OCI-LY3 (cell line): ENCODE results near the gene PCF11.

Experiments
- H2AFZ ChIP-seq: fragments of 200-600, 300-600 bp; shearing (Covaris generic); 2 replicates; pipeline ENCODE4 v1.6.0; 2014; ENCODE audit warnings: antibody characterized with exemption, low read depth, low read length
- H3K27ac ChIP-seq: fragments of 200-600, 300-600 bp; sonication (generic); 2 replicates; pipeline ENCODE4 v1.5.1; 2014; ENCODE audit warnings: mild to moderate bottlenecking, low read length, moderate library complexity, mixed read lengths
- H3K27me3 ChIP-seq: fragments of 200-600, 300-600 bp; sonication (generic); 2 replicates; pipeline ENCODE4 v1.6.1; 2014; ENCODE audit warnings: low read depth, low read length, mixed read lengths
- H3K36me3 ChIP-seq: fragments of 200-600, 300-600 bp; sonication (generic); replicated peaks from 2 replicates; pipeline ENCODE3; 2014; ENCODE audit warnings: low read depth, low read length, mixed read lengths
- H3K4me1 ChIP-seq: fragments of 300-600, 200-600 bp; sonication (generic); 2 replicates; pipeline ENCODE4 v1.6.1; 2014; ENCODE audit warnings: low read length, mixed read lengths
- H3K4me2 ChIP-seq: fragments of 200-600, 300-600 bp; sonication (generic); 2 replicates; pipeline ENCODE4 v1.6.1; 2014; ENCODE audit warnings: low read length, mixed read lengths
- H3K4me3 ChIP-seq: fragments of 300-600, 200-600 bp; sonication (generic); 2 replicates; pipeline ENCODE4 v1.5.1; 2014; ENCODE audit warnings: antibody characterized with exemption, mild to moderate bottlenecking, low read length, moderate library complexity
- H3K79me2 ChIP-seq: fragments of 300-600, 200-600 bp; shearing (Covaris generic); 2 replicates; pipeline ENCODE4 v1.6.1; 2014; ENCODE audit warnings: mild to moderate bottlenecking, low read length, mixed read lengths
- H3K9ac ChIP-seq: fragments of 300-600, 200-600 bp; shearing (Covaris generic); 2 replicates; pipeline ENCODE4 v1.6.0; 2014; ENCODE audit warnings: mild to moderate bottlenecking, low read length, moderate library complexity
- H3K9me3 ChIP-seq: fragments of 200-600, 300-600 bp; shearing (Covaris generic); 2 replicates; pipeline ENCODE4 v1.6.1; 2014; ENCODE audit warnings: low read length, mixed read lengths; ENCODE audit not compliant: insufficient read depth
- H4K20me1 ChIP-seq: fragments of 200-600, 300-600 bp; sonication (generic); 2 replicates; pipeline ENCODE4 v1.6.1; 2016; ENCODE audit warnings: low read length, mixed read lengths; ENCODE audit not compliant: insufficient read depth
- CTCF ChIP-seq: fragments of 200-600, 300-600 bp; sonication (generic); IDR thresholded peaks from 2 replicates; pipeline ENCODE4 v1.5.1; 2014; ENCODE audit warnings: antibody characterized with exemption, low read length, low read depth
- EZH2phosphoT487 ChIP-seq: fragments of 200-600 bp; shearing (Covaris generic); IDR thresholded peaks from 2 replicates; pipeline ENCODE4 v1.6.1; 2018; ENCODE audit warnings: antibody characterized with exemption, mixed run types, low read depth

Gene PCF11

GRCh38 chr11:83140691-83141455 is 16.1 kb upstream of the PCF11 start:
- H3K79me2 ChIP-seq, result no peaks in the 10 kb centered on the region
- no peak overlapping the region for H3K27ac ChIP-seq
- H3K9ac ChIP-seq, result no peak overlapping the region
- H3K9me3 ChIP-seq, result no peaks in the 10 kb centered on the region
- no peaks in the 10 kb centered on the region for H3K27me3 ChIP-seq
- H3K4me1 ChIP-seq, result peaks cover 20% of the 10 kb centered on the region
- TF ChIP-seq EZH2phosphoT487 (no peak), CTCF (no peak)
- H2AFZ ChIP-seq, result no peak overlapping the region
- no peaks in the 10 kb centered on the region for H3K36me3 ChIP-seq
- H3K4me3 ChIP-seq, result no peak overlapping the region
- no peak overlapping the region; the same call in 1 of the 2 replicates for H3K4me2 ChIP-seq
- no peaks in the 10 kb centered on the region for H4K20me1 ChIP-seq

GRCh38 chr11:83147895-83148294 is 9.0 kb upstream of the PCF11 start:
- no peak overlapping the region for H3K9ac ChIP-seq
- no peak overlapping the region for H3K27ac ChIP-seq
- no peaks in the 10 kb centered on the region for H3K27me3 ChIP-seq
- H3K9me3 ChIP-seq, result no peaks in the 10 kb centered on the region
- H4K20me1 ChIP-seq, result no peaks in the 10 kb centered on the region
- peak overlapping the region; percentile 49; the same call in 1 of the 2 replicates for H2AFZ ChIP-seq
- H3K36me3 ChIP-seq, result no peaks in the 10 kb centered on the region
- TF ChIP-seq CTCF, result no peak
- no peak for TF ChIP-seq EZH2phosphoT487
- no peak overlapping the region for H3K4me3 ChIP-seq
- H3K4me2 ChIP-seq, result peak overlapping the region; percentile 38
- H3K4me1 ChIP-seq, result peaks cover 27% of the 10 kb centered on the region
- no peaks in the 10 kb centered on the region for H3K79me2 ChIP-seq

- no peak for TF ChIP-seq EZH2phosphoT487
- no peak for TF ChIP-seq CTCF
- no peaks in the 10 kb centered on the region for H3K27me3 ChIP-seq
- H3K79me2 ChIP-seq, result no peaks in the 10 kb centered on the region
- H3K27ac ChIP-seq, result peak overlapping the region; percentile 23
- H3K4me3 ChIP-seq, result peak overlapping the region; percentile 6; the same call in 1 of the 2 replicates
- no peaks in the 10 kb centered on the region for H3K36me3 ChIP-seq
- H4K20me1 ChIP-seq, result no peaks in the 10 kb centered on the region
- peaks cover 45% of the 10 kb centered on the region for H3K4me1 ChIP-seq
- no peaks in the 10 kb centered on the region for H3K9me3 ChIP-seq
- peak overlapping the region; percentile 58 for H3K4me2 ChIP-seq
- peak overlapping the region; percentile 63 for H2AFZ ChIP-seq
- H3K9ac ChIP-seq, result peak overlapping the region; percentile 18
Measured at GRCh38 chr11:83150450-83150849, 6.5 kb upstream of the PCF11 start.

GRCh38 chr11:83151274-83151977 is 5.5 kb upstream of the PCF11 start:
- Histone ChIP-seq H3K27me3 (no peaks in the 10 kb centered on the region), H4K20me1 (no peaks in the 10 kb centered on the region), H3K4me2 (peak overlapping the region; percentile 58), H3K36me3 (no peaks in the 10 kb centered on the region), H3K9ac (no peak overlapping the region), H3K79me2 (no peaks in the 10 kb centered on the region; the same call in 1 of the 2 replicates), H3K27ac (peak overlapping the region; percentile 16), H3K4me1 (peaks cover 47% of the 10 kb centered on the region), H2AFZ (no peak overlapping the region), H3K9me3 (no peaks in the 10 kb centered on the region), H3K4me3 (no peak overlapping the region)
- no peak for TF ChIP-seq EZH2phosphoT487
- TF ChIP-seq CTCF, result no peak
